AG10803 (cell line): ENCODE results near the gene VILL.

Source experiments
- DNase-seq: peaks from one replicate; pipeline ENCODE4 v3.0.0; 2010; ENCODE audit warnings: low read depth
- H3K4me3 ChIP-seq: 2 replicates; pipeline ENCODE4 v1.5.1; 2011; ENCODE audit warnings: mild to moderate bottlenecking, low read length, control low read depth
- CTCF ChIP-seq: conservative IDR thresholded peaks from 2 replicates; pipeline ENCODE4 v1.5.1; 2011; ENCODE audit warnings: mild to moderate bottlenecking, low read length, control low read depth, inconsistent platforms

Gene VILL

GRCh38 chr3:37945156-37945806 lies 45.3 kb upstream of the VILL start:
- no peak for TF ChIP-seq CTCF
- H3K4me3 ChIP-seq = no peak overlapping the region
- no peak for DNase-seq

- TF ChIP-seq CTCF = no peak
- no peak for DNase-seq
- no peak overlapping the region for H3K4me3 ChIP-seq
Measured at GRCh38 chr3:37945807-37946530, 44.6 kb upstream of the VILL start.

GRCh38 chr3:37946531-37946889 lies 44.1 kb upstream of the VILL start:
- TF ChIP-seq CTCF = no peak
- DNase-seq = no peak
- no peak overlapping the region for H3K4me3 ChIP-seq

GRCh38 chr3:37949866-37950265 lies 40.7 kb upstream of the VILL start:
- DNase-seq = no peak
- TF ChIP-seq CTCF = no peak

GRCh38 chr3:37952564-37952963 lies 38.0 kb upstream of the VILL start:
- H3K4me3 ChIP-seq = no peak overlapping the region

More at GRCh38 chr3:37949866-37950265, 40.7 kb upstream of the VILL start:
- H3K4me3 ChIP-seq = no peak overlapping the region

GRCh38 chr3:37953226-37953625 lies 37.4 kb upstream of the VILL start:
- no peak for TF ChIP-seq CTCF
- no peak overlapping the region for H3K4me3 ChIP-seq
- DNase-seq = no peak

More at GRCh38 chr3:37952564-37952963, 38.0 kb upstream of the VILL start:
- no peak for DNase-seq
- TF ChIP-seq CTCF = no peak

GRCh38 chr3:37953707-37954394 lies 36.7 kb upstream of the VILL start:
- no peak overlapping the region for H3K4me3 ChIP-seq
- TF ChIP-seq CTCF = no peak
- no peak for DNase-seq
